Left ventricle myocardium superior (tissue), 1 donor: ENCODE measurements around the gene NTRK3. TPM values are rescaled to one million over a fixed set of nuclear protein-coding genes. Genes with fewer than 3 reads are reported as not detected.

ENCODE experiments used
- ATAC-seq: fragments of 200-7000 bp; cut with Tn5 transposase; one replicate; pipeline ENCODE4 v1.9.1; 2020; ENCODE audit warnings: mild to moderate bottlenecking, moderate library complexity
- DNase-seq: peaks from one replicate; pipeline ENCODE4 v3.0.0-alpha.2; 2020
- intact Hi-C: fragments of 100-400 bp; cut with micrococcal nuclease; formaldehyde crosslinking; loops from one replicate; pipeline ENCODE4 v1.11.0; 2022
- total RNA-seq: library from RNA; stranded (reverse); fragmentation: NEBNext Ultra II Directional; extraction: Animal tissue kit (Norgen Biotek cat#: 25700); gene quantifications from one replicate; pipeline ENCODE4 v1.2.1, GENCODE V29; 2021
- donor health status: DM: no; HTN: yes; CAD: no; lungs with severe emphysema.

NTRK3 gene
- total RNA-seq, 1 donor from 2014 or later = 4.0 TPM

- DNase-seq (no peak), ATAC-seq (no peak)
- intact Hi-C loops = no loop called here
Observed at GRCh38 chr15:88196961-88197360, 59.6 kb downstream of the NTRK3 start.

GRCh38 chr15:88194162-88194561, 62.4 kb downstream of the NTRK3 start:
- ATAC-seq = no peak

GRCh38 chr15:88193415-88193814, 63.1 kb downstream of the NTRK3 start:
- no peak for DNase-seq
- intact Hi-C loops = no loop called here
- no peak for ATAC-seq

More at GRCh38 chr15:88194162-88194561, 62.4 kb downstream of the NTRK3 start:
- intact Hi-C loops = no loop called here
- no peak for DNase-seq

- intact Hi-C loops = no loop called here
- DNase-seq (no peak), ATAC-seq (no peak)
Observed at GRCh38 chr15:88191812-88192165, 64.8 kb downstream of the NTRK3 start.

- DNase-seq (no peak), ATAC-seq (no peak)
- intact Hi-C loops = no loop called here
Observed at GRCh38 chr15:88190232-88190631, 66.3 kb downstream of the NTRK3 start.

GRCh38 chr15:88188300-88188699, 68.2 kb downstream of the NTRK3 start:
- DNase-seq (no peak), ATAC-seq (no peak)
- intact Hi-C loops = no loop called here

- ATAC-seq = no peak
- peak; percentile 33 for DNase-seq
- intact Hi-C loops = no loop called here
Observed at GRCh38 chr15:88187195-88187594, 69.3 kb downstream of the NTRK3 start.

- DNase-seq (no peak), ATAC-seq (no peak)
- intact Hi-C loops = no loop called here
Observed at GRCh38 chr15:88185584-88185983, 71.0 kb downstream of the NTRK3 start.

- DNase-seq = no peak
- ATAC-seq = no peak
- intact Hi-C loops = no loop called here
Observed at GRCh38 chr15:88181613-88182012, 74.9 kb downstream of the NTRK3 start.

GRCh38 chr15:88179562-88179961, 77.0 kb downstream of the NTRK3 start:
- no peak for ATAC-seq
- intact Hi-C loops = no loop called here
- DNase-seq = no peak

- no peak for DNase-seq
- intact Hi-C loops = no loop called here
- no peak for ATAC-seq
Observed at GRCh38 chr15:88178631-88179030, 77.9 kb downstream of the NTRK3 start.

- ATAC-seq = no peak
- intact Hi-C loops = no loop called here
- no peak for DNase-seq
Observed at GRCh38 chr15:88177451-88177850, 79.1 kb downstream of the NTRK3 start.

- intact Hi-C loops = no loop called here
- ATAC-seq (no peak), DNase-seq (no peak)
Observed at GRCh38 chr15:88174571-88174970, 82.0 kb downstream of the NTRK3 start.

- peak; percentile 38 for DNase-seq
- peak; percentile 70 for ATAC-seq
- intact Hi-C loops = no loop called here
Observed at GRCh38 chr15:88166082-88166993, 90.2 kb downstream of the NTRK3 start.

GRCh38 chr15:88161636-88162035, 94.9 kb downstream of the NTRK3 start:
- ATAC-seq = no peak
- no peak for DNase-seq

GRCh38 chr15:88155310-88155709, 101.2 kb downstream of the NTRK3 start:
- intact Hi-C loops = no loop called here
- ATAC-seq = no peak

More at GRCh38 chr15:88161636-88162035, 94.9 kb downstream of the NTRK3 start:
- intact Hi-C loops = no loop called here

GRCh38 chr15:88152672-88153071, 103.9 kb downstream of the NTRK3 start:
- ATAC-seq (no peak), DNase-seq (no peak)
- intact Hi-C loops = no loop called here

More at GRCh38 chr15:88155310-88155709, 101.2 kb downstream of the NTRK3 start:
- DNase-seq = no peak

GRCh38 chr15:88147760-88148159, 108.8 kb downstream of the NTRK3 start:
- no peak for ATAC-seq
- no peak for DNase-seq
- intact Hi-C loops = no loop called here

GRCh38 chr15:88144921-88145653, 111.5 kb downstream of the NTRK3 start:
- DNase-seq (no peak), ATAC-seq (no peak)
- intact Hi-C loops = no loop called here

GRCh38 chr15:88142121-88142520, 114.4 kb downstream of the NTRK3 start:
- DNase-seq (no peak), ATAC-seq (no peak)
- intact Hi-C loops = no loop called here
